Sciatic nerve (tissue), 2 donors: ENCODE data around the gene CHD1L. TPM values are rescaled to one million over a fixed set of nuclear protein-coding genes. Genes with fewer than 3 reads are reported as not detected.
"Not testable (repeated sequence)": the region's sequence is repeated elsewhere in the genome, so short reads cannot be mapped to it uniquely, and the experiment has no call there.

Experiments used
- ATAC-seq: fragments of 200-7000 bp; cut with Tn5 transposase; one replicate; pipeline ENCODE4 v1.9.1; 2020; ENCODE audit warnings: mild to moderate bottlenecking, moderate library complexity
- DNase-seq: peaks from one replicate; pipeline ENCODE4 v3.0.0-alpha.2; 2020; ENCODE audit warnings: low spot score
- intact Hi-C: fragments of 100-400 bp; cut with DNase I; formaldehyde crosslinking; loops from one replicate; pipeline ENCODE4 v1.14.2; 2022
- total RNA-seq: library from RNA; stranded (reverse); fragmentation: NEBNext Ultra II Directional; extraction: Animal tissue kit (Norgen Biotek cat#: 25700); gene quantifications from one replicate; pipeline ENCODE4 v1.2.1, GENCODE V29; 2021
- donor health status: DM: no; HTN: no; CAD: no.
- donor health status: DM: no; HTN: no; CAD: no.

The CHD1L gene
- total RNA-seq, 1 donor from 2014 or later, result 30.9 TPM

DNA sequence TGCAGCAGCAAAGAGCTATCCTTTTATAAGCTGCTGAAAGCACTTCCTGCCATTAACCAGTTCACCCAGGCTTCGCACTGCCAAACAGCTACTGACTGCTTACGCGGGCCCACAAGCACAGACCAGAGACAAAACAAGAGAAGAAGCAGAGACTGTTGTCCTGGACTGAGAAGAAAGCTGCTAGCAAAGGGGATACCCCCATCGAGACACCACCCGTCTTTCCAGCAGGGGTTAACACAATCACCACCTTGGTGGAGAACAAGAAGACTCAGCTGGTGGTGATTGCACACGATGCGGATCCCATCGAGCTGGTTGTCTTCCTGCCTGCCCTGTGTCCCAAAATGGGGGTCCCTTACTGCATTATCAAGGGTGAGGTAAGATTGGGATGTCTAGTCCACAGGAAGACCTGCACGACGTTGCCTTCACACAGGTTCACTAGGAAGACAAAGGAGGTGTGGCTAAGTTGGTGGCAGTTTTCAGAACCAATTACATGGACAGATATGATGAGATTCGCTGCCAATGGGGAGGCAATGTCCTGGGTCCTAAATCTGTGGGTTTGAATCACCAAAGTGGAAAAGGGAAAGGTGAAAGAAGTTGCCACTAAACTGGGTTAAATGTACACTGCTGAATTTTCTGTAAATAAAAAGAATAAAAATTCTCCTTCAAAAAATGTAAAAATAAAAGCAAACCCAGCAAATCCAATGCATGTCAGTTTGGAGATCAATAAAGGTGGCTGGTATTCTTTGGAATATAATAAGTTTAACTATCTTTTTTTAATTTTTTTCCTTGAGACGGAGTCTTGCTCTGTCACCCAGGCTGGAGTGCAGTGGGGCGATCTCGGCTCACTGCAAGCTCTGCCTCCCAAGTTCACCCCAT is 18.5 kb upstream of the CHD1L start:
- ATAC-seq (no peak), DNase-seq (no peak)
- intact Hi-C loops, result no loop called here

DNA sequence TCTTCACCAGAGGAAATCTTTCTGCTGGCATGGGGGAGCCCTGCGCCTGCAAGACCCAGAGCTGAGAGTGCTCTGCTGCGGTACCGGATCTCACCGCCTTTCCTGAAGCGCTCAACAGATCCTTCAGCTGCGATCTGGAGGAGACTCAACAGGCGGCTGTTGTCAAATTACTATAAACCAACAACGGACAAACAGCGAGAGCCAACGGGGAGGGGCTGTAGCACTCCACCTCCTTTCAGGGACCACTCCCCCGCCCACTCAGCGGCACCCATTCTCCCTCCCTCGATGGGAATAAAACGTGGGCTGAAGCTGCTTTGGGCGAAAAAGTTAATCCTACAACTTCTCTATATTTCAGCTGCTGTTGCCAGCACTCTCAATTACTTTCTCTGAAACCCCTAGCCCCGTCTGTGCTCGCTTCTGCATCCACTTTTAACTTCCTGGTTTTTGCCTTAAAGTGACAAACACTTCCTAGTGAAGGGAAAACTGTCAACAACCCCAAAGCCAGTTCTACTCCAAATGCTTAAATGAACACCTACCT is 17.2 kb upstream of the CHD1L start, which contains the start of gene FMO5:
TSS of gene FMO5 (minus strand) at position 147 of the 538 bp plus-strand sequence. CDS start 310 bp downstream, outside the sequence.
- ATAC-seq, result peak; percentile 96
- intact Hi-C loops, result no loop called here
- DNase-seq, result peak; percentile 80

- intact Hi-C loops, DNase-seq, ATAC-seq: not testable (repeated sequence)
These were observed 11.5 kb upstream of the CHD1L start for GRCh38 chr1:147231032-147231431.

- ATAC-seq, DNase-seq, intact Hi-C loops: not testable (repeated sequence)
These were observed 8.6 kb upstream of the CHD1L start for GRCh38 chr1:147233903-147234302.

DNA sequence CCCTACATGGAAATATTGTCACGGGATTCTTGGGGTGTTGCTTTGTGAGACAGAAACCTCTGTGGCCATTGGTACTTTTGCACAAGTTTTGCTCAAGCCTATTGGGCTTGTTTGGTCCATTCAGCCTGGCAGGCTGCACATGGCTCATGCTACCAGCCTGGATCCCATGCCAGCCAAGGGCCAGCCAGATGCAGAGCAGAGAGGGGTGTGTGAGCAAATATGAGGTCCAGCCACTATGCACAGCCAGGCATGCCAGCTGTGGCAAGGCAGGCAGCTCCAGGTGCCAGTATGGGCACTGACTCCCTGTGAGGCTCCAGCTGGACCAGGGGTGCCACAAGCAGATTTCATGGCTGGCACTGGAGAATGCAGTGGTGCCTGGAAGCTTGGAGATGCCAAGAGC is 6.7 kb upstream of the CHD1L start:
- DNase-seq, result no peak
- intact Hi-C loops, result no loop called here
- ATAC-seq, result no peak

DNA sequence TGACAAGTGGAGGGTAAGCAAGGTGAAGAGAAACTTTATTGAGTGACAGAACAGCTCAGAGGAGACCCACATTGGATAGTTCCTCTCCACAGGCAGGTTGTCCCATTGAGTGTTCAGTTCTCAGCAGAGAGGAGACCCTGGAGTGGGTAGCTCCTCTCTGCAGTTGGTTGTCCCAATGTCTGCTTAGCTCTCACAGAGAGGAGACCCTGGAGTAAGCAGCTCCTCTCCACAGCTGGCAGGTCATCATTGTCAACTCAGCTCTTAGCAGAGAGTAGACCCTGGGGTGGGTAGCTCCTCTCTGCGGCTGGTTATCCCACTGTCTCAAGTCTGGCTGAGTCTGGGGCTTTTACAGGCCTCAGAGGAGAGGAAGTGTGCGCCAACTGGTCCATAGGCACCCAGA is 6.0 kb upstream of the CHD1L start:
- ATAC-seq (no peak), DNase-seq (no peak)
- intact Hi-C loops, result no loop called here

DNA sequence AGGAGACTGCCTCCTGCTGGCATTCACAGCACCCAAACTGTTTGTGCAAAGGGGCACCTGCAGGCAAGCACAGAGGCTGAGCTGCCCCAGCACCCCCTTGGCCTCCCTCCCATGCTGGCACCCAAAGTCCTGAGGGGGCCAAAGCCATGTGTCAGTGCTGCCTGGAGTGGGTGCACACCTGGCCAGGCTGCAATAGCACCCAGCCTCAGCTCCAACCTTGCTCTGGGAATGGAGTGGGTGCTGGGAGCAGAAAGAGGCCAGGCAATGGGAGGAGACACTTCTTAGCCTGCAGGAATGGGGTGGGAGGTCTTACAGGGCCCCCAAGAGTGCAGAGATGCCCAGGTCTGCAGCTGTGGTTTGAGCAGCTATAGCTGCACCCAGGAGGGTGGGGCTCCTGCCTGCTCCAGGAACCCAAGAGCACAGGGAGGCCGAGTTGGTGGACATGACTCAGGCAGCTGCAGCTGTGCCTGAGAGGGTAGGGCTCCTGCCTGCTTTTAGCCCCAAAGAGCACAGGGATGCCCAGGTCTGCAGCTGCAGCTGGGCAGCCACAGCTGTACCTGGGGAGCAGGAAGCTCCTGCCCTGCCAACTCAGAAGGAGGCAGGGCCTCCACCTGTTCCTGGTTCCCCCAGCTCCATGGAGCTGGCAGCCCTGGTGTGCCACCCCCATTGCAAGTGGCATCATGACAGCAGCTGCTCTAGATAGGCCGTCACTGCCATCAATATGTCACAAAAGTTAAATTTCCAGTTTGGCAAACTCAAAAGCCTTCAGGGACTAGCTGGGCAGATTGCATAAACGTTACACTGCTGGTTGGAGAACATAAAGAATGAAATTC is 5.3 kb upstream of the CHD1L start:
- intact Hi-C loops, result no loop called here
- DNase-seq, result no peak
- no peak for ATAC-seq

DNA sequence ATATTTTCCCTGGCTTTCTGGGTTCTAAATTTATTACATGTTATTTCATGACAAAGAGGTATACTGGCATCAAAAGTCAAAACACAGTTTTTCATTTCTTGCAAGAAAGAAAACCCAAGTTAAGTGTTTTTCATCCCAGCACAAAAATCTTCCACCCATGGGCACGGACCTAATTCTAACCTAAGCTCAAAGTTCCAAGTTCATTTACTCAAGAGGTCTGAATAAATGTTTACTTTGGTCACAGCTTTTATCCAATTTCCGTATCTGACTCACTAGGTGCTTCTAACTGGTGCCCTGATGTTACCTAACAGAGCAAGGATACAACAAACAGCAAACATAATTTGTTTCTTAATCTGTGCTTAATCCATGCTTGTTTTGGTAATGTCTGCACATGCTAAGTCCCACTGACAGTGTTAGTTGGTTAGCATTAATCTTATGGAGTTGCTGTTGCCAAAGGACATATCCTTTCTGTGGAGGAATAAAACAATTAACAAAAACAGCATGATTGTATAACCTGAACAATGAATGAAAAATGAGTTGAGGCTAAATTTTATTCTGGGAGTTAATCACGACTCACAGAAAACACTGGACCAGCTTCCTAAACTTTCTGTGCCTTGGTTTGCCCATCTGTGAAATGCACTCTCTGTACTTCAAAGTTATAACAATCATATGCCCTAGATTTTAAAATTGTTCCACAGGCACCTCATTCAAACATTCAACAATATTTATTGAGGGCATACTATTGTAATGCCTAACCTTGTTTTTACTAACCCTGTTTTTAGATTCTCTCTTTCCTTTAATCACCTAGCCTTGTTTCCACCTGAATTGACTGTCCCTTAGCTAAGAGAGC is 4.2 kb upstream of the CHD1L start:
- intact Hi-C loops, result no loop called here

GRCh38 chr1:147238925-147239820 is 3.3 kb upstream of the CHD1L start:
- intact Hi-C loops, result no loop called here
- no peak for ATAC-seq
- no peak for DNase-seq

More for the DNA sequence above, 4.2 kb upstream of the CHD1L start:
- no peak for DNase-seq
- no peak for ATAC-seq

- not testable (repeated sequence) for ATAC-seq, DNase-seq
- intact Hi-C loops, result loop anchor here (5.0 kb wide), 1 partner anchor 68 kb away; the partner anchor contains the start of gene PRKAB2
These were observed 2.3 kb upstream of the CHD1L start for GRCh38 chr1:147240131-147240721.

GRCh38 chr1:147241934-147242448 is 493 bp upstream of the CHD1L start:
- DNase-seq (no peak), ATAC-seq (no peak)
- intact Hi-C loops, result loop anchor here (5.0 kb wide), 1 partner anchor 70 kb away; the partner anchor contains the start of gene PRKAB2

DNA sequence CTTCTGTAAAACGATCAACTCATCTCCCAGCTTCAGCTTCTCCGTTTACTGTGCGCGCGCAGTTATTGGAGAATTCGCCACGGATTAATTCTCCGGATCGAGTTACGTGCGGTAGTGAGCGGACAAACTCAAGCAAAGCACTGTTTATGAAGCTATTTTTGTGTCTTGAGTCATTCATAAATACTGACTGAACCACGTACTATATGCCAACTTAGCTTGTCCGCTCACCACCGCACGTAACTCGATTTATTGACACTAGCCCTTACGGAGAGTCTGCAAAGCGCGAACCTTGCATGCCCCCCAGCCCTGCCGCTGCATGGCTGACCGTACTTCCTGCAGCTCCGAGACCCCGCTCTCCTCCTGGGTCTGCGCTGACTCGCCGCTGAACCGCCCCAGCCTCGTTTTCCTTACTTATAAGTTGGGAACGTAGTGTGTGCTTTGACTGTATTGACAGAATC is 773 bp downstream of the CHD1L start:
- ATAC-seq (peak; percentile 52), DNase-seq (no peak)
- intact Hi-C loops, result loop anchor here (5.0 kb wide), 1 partner anchor 71 kb away; the partner anchor contains the start of gene PRKAB2

GRCh38 chr1:147243841-147244240 is 1.4 kb downstream of the CHD1L start:
- no peak for DNase-seq
- ATAC-seq, result no peak
- intact Hi-C loops, result loop anchor here (5.0 kb wide), 1 partner anchor 72 kb away; the partner anchor contains the start of gene PRKAB2

DNA sequence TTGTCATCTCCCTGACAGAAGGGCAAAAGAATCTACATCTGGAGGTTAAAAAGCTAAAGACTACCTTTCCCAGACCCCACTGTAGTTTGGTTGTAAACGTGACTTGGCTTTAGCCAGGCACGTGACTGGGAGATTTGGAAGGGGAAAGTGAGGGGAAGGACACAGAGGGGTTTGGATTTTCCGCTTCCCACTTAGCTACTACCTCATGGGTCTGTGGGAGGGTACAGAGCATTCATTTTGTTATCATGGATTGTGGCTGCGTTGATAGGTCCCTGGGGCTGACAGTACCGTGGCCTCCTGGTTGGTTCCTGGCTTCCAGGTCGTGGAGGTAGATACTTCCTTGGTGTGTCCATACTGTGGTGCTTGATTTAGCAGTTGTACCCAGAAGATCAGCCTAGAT is 2.6 kb downstream of the CHD1L start:
- intact Hi-C loops, result no loop called here
- DNase-seq (no peak), ATAC-seq (no peak)

DNA sequence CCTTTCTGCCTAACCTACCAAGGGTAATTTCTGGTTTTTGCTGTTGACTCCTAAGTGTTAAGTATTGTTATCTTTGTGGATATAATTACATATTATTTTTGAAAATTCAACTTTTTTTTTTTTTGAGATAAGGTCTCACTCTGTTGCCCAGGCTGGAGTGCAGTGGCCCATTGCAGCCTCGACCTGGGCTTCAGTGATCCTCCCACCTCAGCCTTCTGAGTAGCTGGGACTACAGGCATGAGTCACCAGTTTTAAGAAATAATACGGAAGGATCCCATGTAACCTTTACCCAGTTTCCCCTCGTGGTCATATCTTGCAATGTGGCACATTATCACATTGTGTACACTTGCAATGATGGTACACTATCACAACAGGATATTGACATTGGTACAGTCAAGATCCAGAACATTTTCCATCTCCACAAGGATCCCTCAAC is 3.1 kb downstream of the CHD1L start:
- no peak for ATAC-seq
- intact Hi-C loops, result no loop called here
- DNase-seq, result no peak

GRCh38 chr1:147246044-147246690 is 3.7 kb downstream of the CHD1L start:
- DNase-seq, result no peak
- ATAC-seq, result no peak
- intact Hi-C loops, result no loop called here
